Endothelial cell of umbilical vein (primary cell): ENCODE measurements around the gene C9. TPM values are rescaled to one million over a fixed set of nuclear protein-coding genes. Genes with fewer than 3 reads are reported as not detected.

Source experiments
- BruUV-seq: library from RNA; stranded (reverse); fragments of 400-500 nt; replicated peaks from 2 replicates; lab custom pipeline; 2021; lab: Mats Ljungman, UMichigan
- CTCF ChIA-PET: fragments of 300-600, 350-600 bp; sonication (Branson Sonifier 250); formaldehyde crosslinking; loops from one replicate; lab custom pipeline; 2021; ENCODE audit warnings: antibody characterized with exemption, inconsistent platforms; lab: Charles Lee
- POLR2A ChIA-PET: fragments of 300-600, 350-600 bp; sonication (Branson Sonifier 250); formaldehyde crosslinking; loops from one replicate; lab custom pipeline; 2021; ENCODE audit warnings: antibody characterized with exemption, inconsistent platforms; lab: Charles Lee
- DNase-seq: peaks from one replicate; pipeline ENCODE4 v3.0.0-alpha.2; 2011; ENCODE audit warnings: low read depth, low spot score
- FAIRE-seq: peaks from 2 replicates; lab custom pipeline; 2011; peaks lifted over from hg19 to GRCh38; lab: Jason Lieb, UNC
- H2AFZ ChIP-seq: 2 replicates; pipeline ENCODE4 v1.6.0; 2012; ENCODE audit warnings: low read depth, low read length, control low read depth, inconsistent platforms
- H3K27ac ChIP-seq: 2 replicates; pipeline ENCODE4 v1.5.1; 2011; ENCODE audit warnings: low read depth, mild to moderate bottlenecking, control low read depth, low read length, moderate library complexity; ENCODE audit not compliant: insufficient read depth
- H3K27me3 ChIP-seq, 2 experiments: 2 replicates each; pipeline versions ENCODE4 v1.6.0 to v1.6.1; 2011; ENCODE audit warnings: low read length in 2 of 2, mixed read lengths in 1 of 2; ENCODE audit not compliant: control insufficient read depth in 2 of 2, insufficient read depth in 2 of 2
- H3K36me3 ChIP-seq, 2 experiments: 2 replicates in 1 of 2; 3 replicates in 1 of 2; pipeline ENCODE4 v1.5.1; 2011; ENCODE audit warnings: low read length in 2 of 2, mild to moderate bottlenecking in 1 of 2, moderate library complexity in 1 of 2; ENCODE audit not compliant: control insufficient read depth in 2 of 2, insufficient read depth in 2 of 2; ENCODE audit errors: extremely low read depth in 1 of 2
- H3K4me1 ChIP-seq: 3 replicates; pipeline ENCODE4 v1.5.1; 2011; ENCODE audit warnings: mild to moderate bottlenecking, low read length; ENCODE audit not compliant: control insufficient read depth, insufficient read depth; ENCODE audit errors: extremely low read depth
- H3K4me2 ChIP-seq: 2 replicates; pipeline ENCODE4 v1.6.1; 2011; ENCODE audit warnings: low read length, control low read depth, mixed read lengths; ENCODE audit not compliant: insufficient read depth
- H3K4me3 ChIP-seq, 3 experiments: fragments of 200-600 bp in 1 of 3; sonication (generic), shearing (Covaris generic) in 1 of 3; replicated peaks in 1 of 3; 2 replicates each; pipeline ENCODE4 v1.5.1; 2011 to 2016; ENCODE audit warnings: control low read depth in 3 of 3, low read length in 3 of 3, mild to moderate bottlenecking in 2 of 3, inconsistent platforms in 1 of 3, low read depth in 1 of 3, moderate library complexity in 1 of 3; ENCODE audit not compliant: insufficient read depth in 1 of 3
- H3K79me2 ChIP-seq: 2 replicates; pipeline ENCODE4 v1.6.0; 2012; ENCODE audit warnings: low read length, inconsistent platforms; ENCODE audit not compliant: control insufficient read depth, insufficient read depth
- H3K9ac ChIP-seq: replicated peaks from 2 replicates; pipeline ENCODE3; 2011; ENCODE audit warnings: low read length, control low read depth; ENCODE audit not compliant: insufficient read depth; ENCODE audit errors: extremely low read depth
- H3K9me1 ChIP-seq: replicated peaks from 3 replicates; pipeline ENCODE4 v1.6.0; 2011; ENCODE audit warnings: mild to moderate bottlenecking, low read length; ENCODE audit not compliant: control insufficient read depth, insufficient read depth; ENCODE audit errors: extremely low read depth
- H3K9me3 ChIP-seq: replicated peaks from 2 replicates; pipeline ENCODE4 v1.5.1; 2012; ENCODE audit warnings: low read length, inconsistent platforms; ENCODE audit not compliant: control insufficient read depth, insufficient read depth
- H4K20me1 ChIP-seq: replicated peaks from 2 replicates; pipeline ENCODE3; 2011; ENCODE audit warnings: mild to moderate bottlenecking, low read length; ENCODE audit not compliant: control insufficient read depth, insufficient read depth; ENCODE audit errors: extremely low read depth
- CTCF ChIP-seq, 2 donors: IDR thresholded peaks; 1 replicate in 1 of 2; 2 replicates in 1 of 2; pipeline ENCODE4 v1.5.1; 2011; ENCODE audit warnings: low read length in 2 of 2, mild to moderate bottlenecking in 2 of 2, moderate library complexity in 2 of 2, control low read depth in 1 of 2, inconsistent platforms in 1 of 2, low read depth in 1 of 2; ENCODE audit not compliant: insufficient read depth in 1 of 2; ENCODE audit errors: extremely low read depth in 1 of 2
- EZH2 ChIP-seq: IDR thresholded peaks from 2 replicates; pipeline ENCODE4 v1.6.1; 2012; ENCODE audit warnings: borderline replicate concordance, low read depth, mild to moderate bottlenecking, moderate library complexity, low read length, inconsistent platforms; ENCODE audit not compliant: severe bottlenecking
- FOS ChIP-seq: IDR thresholded peaks from 2 replicates; pipeline ENCODE4 v1.6.1; 2011; ENCODE audit warnings: mild to moderate bottlenecking, low read length, moderate library complexity, borderline replicate concordance; ENCODE audit not compliant: insufficient read depth
- GATA2 ChIP-seq: IDR thresholded peaks from 2 replicates; pipeline ENCODE4 v1.7.0; 2011; ENCODE audit warnings: low read depth, mild to moderate bottlenecking, moderate library complexity, mixed read lengths, low read length; ENCODE audit not compliant: insufficient read length, insufficient read depth
- JUN ChIP-seq: IDR thresholded peaks from 2 replicates; pipeline ENCODE4 v1.6.1; 2011; ENCODE audit warnings: borderline replicate concordance, low read depth; ENCODE audit not compliant: insufficient read length, insufficient read depth
- MYC ChIP-seq: IDR thresholded peaks from one replicate; pipeline ENCODE4 v1.6.1; 2011; ENCODE audit warnings: mild to moderate bottlenecking, low read depth, low read length
- POLR2A ChIP-seq: IDR thresholded peaks from 2 replicates; pipeline ENCODE4 v1.6.1; 2012; ENCODE audit warnings: low read depth, mild to moderate bottlenecking, control low read depth, low read length
- POLR2AphosphoS5 ChIP-seq: IDR thresholded peaks from 2 replicates; pipeline ENCODE4 v1.6.1; 2012; ENCODE audit warnings: low read depth, mild to moderate bottlenecking, control low read depth, low read length, moderate library complexity; ENCODE audit not compliant: insufficient read depth
- dilution Hi-C: fragments of 300-500 bp; cut with MboI; formaldehyde crosslinking; loops from one replicate; pipeline ENCODE4 v1.15.0; 2019; ENCODE audit warnings: low sequenced_read_pairs; ENCODE audit not compliant: extremely low pct_ligation_motif_present
- intact Hi-C: fragments of 100-400 bp; cut with micrococcal nuclease; formaldehyde crosslinking; loops from one replicate; pipeline ENCODE4 v1.10.0; 2022
- polyA plus RNA-seq, 4 experiments: library from polyadenylated mRNA; depleted of rRNA in 3 of 4; stranded (reverse) in 3 of 4; unstranded in 1 of 4; fragments of >200 nt; gene quantifications; 2 replicates each; pipeline versions ENCODE4 v1.2.1 to v1.2.3, GENCODE V29; 2011 to 2012; ENCODE audit warnings: missing spikeins in 1 of 4
- total RNA-seq: library from RNA; stranded (reverse); gene quantifications from 2 replicates; pipeline ENCODE4 v1.2.3, GENCODE V29; 2021
- TF ChIP-seq, protein P1 (sequence below): IDR thresholded peaks from 2 replicates; pipeline ENCODE4 v1.6.1; 2011; ENCODE audit not compliant: insufficient read depth, insufficient read length

C9 gene
- total and polyA plus RNA-seq, 2 donors (not counting 3 experiments of a cell fraction or from before 2014, with no cell fraction given): 0.33 TPM; not detected in 1

- Histone ChIP-seq H4K20me1 (no peaks in the 10 kb centered on the region), H3K4me3 (no peak overlapping the region), H3K27ac (no peak overlapping the region), H3K79me2 (no peaks in the 10 kb centered on the region), H3K9me1 (no peaks in the 10 kb centered on the region), H2AFZ (no peak overlapping the region), H3K9me3 (no peaks in the 10 kb centered on the region), H3K4me1 (no peaks in the 10 kb centered on the region), H3K27me3 (no peaks in the 10 kb centered on the region), H3K4me2 (no peak overlapping the region), H3K36me3 (no peaks in the 10 kb centered on the region), H3K9ac (no peak overlapping the region)
- ChIA-PET POLR2A (no interaction called here), CTCF (interaction anchor here (1.4 to 3.4 kb wide), 2 partner anchors 47 to 295 kb away, joined by 3 to 14 read pairs; no protein-coding TSS in a partner anchor)
- BruUV-seq: no TSS peak
- TF ChIP-seq EZH2 (no peak), MYC (no peak), JUN (no peak), POLR2A (no peak), FOS (no peak), CTCF (IDR thresholded peaks at IDR 0.05; ENCODE audit: extremely low read depth in 1 of 2, insufficient read depth in 1 of 2, low read depth in 1 of 2, low read length in 2 of 2) (no peak), GATA2 (no peak), POLR2AphosphoS5 (no peak)
- TF ChIP-seq, protein P1, sequence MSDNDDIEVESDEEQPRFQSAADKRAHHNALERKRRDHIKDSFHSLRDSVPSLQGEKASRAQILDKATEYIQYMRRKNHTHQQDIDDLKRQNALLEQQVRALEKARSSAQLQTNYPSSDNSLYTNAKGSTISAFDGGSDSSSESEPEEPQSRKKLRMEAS: no peak
- FAIRE-seq: no peak
- intact Hi-C loops: no loop called here
- no peak for DNase-seq
- dilution Hi-C loops: no loop called here
These were observed 99.8 kb downstream of the C9 start for GRCh38 chr5:39264528-39264927.
